ENCODE results near the gene PTP4A1.
"Not testable (repeated sequence)": the region's sequence is repeated elsewhere in the genome, so short reads cannot be mapped to it uniquely, and the experiment has no call there.

Gene PTP4A1

DNA sequence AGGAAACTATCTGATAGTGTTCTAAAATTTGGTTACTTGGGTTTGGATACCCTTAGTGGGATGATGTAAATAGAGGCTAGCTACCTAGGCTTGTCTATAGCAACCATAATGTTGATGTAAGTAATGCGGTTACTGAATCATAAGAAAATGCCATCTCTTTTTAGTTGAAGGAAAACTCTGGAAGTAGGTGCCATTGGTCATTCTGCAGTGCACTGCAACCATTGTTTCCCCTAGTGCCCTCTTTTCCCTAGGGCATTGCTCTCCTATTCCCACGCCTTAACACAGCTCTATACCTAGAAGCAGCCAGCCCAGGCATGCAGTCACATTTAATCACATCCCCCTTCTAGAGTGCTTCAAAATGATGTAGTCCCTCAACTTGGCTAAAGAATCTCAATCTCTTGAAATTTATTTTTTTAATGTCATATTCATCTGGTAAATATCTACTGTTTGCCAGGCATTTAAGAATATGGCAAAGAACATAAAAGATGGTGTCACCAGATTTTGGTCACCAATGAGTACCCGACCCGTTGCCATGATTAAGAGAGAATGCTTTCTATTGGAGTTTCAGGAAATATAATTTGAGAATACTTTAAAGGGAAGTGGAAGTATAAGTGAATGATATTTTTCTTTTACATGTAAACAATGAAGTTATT is 10.4 kb downstream of the PTP4A1 start:
- DNase-seq (ENCODE audit: low read depth), result no peak

DNA sequence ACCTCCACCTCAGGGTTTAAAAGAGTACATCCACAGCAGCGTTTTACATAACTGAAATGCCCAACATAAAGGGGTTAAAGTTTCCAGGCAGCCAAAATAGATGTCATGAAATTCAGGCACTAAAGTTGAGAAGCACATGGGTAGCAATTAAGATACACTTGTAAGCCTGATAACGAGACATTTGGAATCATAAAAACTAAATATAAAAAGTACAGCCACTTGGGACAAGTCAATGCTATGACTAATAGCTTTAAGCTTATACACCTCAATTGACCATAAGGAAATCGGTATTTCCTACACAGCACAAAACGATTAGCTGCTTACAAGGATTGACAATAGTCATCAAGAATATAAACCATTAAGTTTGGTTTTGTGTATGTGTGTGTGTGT is 11.8 kb downstream of the PTP4A1 start:
- DNase-seq (ENCODE audit: low read depth), result no peak

GRCh38 chr6:63584566-63584965 is 12.3 kb downstream of the PTP4A1 start:
- no peak for DNase-seq (ENCODE audit: low read depth)

- not testable (repeated sequence) for DNase-seq (ENCODE audit: low read depth)
Measured at GRCh38 chr6:63585652-63586051, 13.4 kb downstream of the PTP4A1 start.

GRCh38 chr6:63589952-63590411 is 17.7 kb downstream of the PTP4A1 start:
- no peak for DNase-seq (ENCODE audit: low read depth)

DNA sequence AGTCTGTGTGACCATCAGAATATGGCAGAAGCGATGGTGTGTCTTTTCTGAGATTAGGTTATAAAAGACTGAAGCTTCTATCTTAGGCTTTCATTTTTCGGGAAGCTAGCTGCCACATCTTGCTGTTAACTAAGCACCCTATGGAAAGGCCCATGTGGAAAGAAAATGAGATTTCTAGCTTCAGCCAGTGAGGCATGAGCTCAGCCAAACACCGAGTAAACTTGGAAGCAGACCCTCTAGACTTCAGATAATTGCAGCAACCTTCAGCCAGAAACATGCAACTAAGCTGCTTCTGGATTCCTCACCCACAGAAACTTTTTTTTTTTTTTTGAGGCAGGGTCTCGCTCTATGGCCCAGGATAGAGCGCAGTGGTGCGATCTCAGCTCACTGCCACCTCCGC is 20.6 kb downstream of the PTP4A1 start:
- no peak for DNase-seq (ENCODE audit: low read depth)

- DNase-seq (ENCODE audit: low read depth), result no peak
Measured at GRCh38 chr6:63597141-63598048, 25.1 kb downstream of the PTP4A1 start.

GRCh38 chr6:63598049-63599036 is 26.1 kb downstream of the PTP4A1 start:
- DNase-seq (ENCODE audit: low read depth), result peak; percentile 32

DNA sequence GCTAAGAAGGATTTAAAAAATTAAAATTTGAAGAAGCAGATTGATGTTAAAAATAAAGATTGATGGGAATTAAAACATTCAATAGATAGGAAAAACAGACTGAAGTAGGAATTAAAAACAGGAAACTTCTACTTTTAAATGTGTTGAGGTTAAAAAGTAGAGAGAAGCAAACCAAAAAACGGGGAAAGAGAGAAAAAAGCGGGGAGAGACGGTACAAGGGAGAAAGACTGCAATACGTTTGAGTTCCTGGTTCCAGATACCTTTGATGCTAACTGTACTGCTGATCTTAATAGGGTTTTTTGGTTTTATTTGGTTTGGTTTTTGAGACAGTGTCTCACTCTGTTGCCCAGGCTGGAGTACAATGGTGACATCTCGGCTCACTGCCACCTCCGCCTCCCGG is 27.0 kb downstream of the PTP4A1 start:
- no peak for DNase-seq (ENCODE audit: low read depth)

- no peak for DNase-seq (ENCODE audit: low read depth)
Measured at GRCh38 chr6:63600136-63600535, 27.9 kb downstream of the PTP4A1 start.

DNA sequence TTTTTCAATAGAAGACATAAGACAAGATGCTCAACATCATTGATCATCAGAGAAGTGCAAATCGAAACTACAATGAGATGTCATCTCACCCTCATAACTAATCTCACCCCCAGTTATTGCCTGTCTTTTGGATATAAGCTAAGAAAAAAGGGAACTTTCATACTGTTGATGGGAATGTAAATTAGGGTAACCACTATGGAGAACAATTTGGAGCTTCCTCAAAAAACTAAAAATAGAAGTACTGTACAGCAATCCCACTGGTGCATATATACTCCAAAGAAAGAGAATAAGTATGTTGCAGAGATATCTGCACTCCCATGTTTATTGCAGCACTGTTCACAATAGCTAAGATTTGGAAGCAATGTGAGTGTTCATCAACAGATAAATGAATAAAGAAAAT is 37.0 kb downstream of the PTP4A1 start:
- no peak for DNase-seq (ENCODE audit: low read depth)

DNA sequence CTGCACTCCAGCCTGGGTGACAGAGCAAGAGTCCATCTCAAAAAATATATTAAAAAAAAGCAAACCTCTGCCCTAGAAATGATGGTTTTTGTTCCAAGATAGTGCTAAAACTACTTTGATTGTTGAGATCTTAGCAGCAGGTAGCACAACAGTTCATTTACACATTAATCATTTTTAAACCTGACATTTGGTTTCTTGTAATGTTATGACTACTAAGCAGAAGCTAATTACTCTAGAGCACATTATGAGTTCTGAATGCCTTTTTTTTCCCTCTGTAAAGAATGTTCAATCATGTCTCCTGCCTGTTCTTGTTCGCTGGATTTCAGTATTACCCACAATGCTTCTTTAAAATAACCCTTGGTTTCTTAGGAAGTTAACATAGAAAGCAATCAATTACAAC is 38.7 kb downstream of the PTP4A1 start:
- DNase-seq (ENCODE audit: low read depth), result no peak

GRCh38 chr6:63611560-63611959 is 39.3 kb downstream of the PTP4A1 start:
- no peak for DNase-seq (ENCODE audit: low read depth)

- no peak for DNase-seq (ENCODE audit: low read depth)
Measured at GRCh38 chr6:63615590-63615989, 43.3 kb downstream of the PTP4A1 start.

Data from fibroblast of the conjunctiva (primary cell).